GM21447 (cell line): Measurements from ENCODE around the gene IRAK4.
"Not testable (repeated sequence)": the region's sequence is repeated elsewhere in the genome, so short reads cannot be mapped to it uniquely, and the experiment has no call there.

Experiments used
- ATAC-seq: cut with Tn5 transposase; IDR thresholded peaks from one replicate; pipeline ENCODE4 v1.9.1; 2021; ENCODE audit not compliant: unreplicated experiment

IRAK4 gene

DNA sequence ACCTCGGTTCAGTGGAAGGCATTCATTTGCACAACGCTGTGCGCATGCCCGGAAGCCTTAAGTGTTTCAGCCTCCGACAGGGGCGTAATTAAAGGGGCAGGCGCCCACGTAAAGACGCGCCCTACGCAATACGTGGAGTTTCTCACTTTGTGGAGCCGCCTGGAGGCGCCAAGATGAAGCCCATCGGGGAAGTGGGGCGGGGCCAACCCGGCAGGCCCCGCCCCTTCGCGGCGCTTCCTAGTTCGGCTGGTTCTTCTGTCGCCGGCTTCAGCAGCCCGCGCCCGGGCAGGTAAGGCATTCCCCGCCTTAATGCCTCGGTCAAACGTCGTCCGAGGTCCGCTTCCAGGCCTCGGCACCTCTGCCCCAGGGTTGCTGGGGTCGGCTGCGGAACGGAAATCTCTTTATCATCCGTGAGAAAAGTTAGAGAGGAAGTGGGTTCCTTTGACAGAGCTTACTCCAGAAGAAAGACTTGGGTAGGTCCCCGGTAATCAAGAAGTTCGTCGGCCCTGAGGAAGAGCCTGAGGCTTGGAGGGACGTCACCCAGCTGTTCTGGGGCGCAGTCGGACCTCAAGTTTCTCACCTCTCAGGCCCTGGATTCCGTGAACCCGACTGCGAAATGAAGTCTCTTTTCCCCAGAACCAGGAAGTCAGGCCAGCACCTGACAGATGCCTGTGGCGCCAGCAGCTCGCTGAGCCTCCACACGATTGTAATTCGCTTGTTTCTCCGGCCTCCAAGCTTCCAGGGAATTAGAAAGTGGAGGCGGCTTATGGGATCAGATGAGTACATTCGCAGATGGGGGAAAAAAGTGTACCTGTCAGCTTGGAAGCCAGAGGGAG, at the start of gene IRAK4, which contains the start of gene PUS7L:
Gene IRAK4, plus strand, starts transcription at position 224 of the 836 bp plus-strand sequence. CDS start 9,161 bp downstream, outside the sequence.
Gene PUS7L, minus strand, starts transcription at position 63 of the 836 bp plus-strand sequence. CDS start 3,545 bp downstream, outside the sequence.
- peak; percentile 95 for ATAC-seq

DNA sequence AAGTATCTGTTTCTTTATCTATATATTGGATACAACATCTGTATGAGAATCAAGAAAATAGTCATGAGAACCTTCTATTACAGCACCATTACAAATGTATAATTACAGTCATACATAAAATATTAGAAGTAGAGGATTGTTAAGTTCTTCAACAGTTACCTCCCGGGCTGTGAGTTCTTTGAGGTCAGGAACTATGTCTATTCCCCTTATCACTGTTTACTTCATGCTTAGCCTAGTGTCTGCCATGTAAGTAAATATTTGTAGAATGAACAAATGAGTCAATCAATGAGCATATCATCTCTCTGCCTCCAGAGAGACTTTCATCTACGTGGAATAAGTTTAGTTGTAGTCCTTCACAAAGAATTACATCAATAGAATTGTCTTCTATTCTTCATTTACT, 47.4 kb upstream of the IRAK4 start:
- ATAC-seq = no peak

DNA sequence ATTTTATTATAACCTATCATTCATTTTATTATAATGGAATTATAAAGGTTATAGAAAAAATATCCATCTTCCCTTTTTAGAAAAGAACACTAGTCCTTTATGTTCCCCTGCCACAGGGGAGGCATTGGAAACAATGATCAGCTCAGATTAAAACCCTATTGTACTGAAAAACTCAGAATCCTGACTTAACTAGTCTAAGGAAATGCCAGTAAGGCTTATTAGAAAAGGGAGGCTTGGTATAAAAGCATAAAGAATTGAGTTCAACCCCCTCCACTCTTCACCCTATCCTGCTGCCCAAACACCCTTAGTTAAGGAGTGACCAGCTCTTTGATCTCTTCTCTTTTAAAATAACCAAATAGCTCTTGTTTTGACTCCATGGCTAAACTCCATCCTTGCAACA, 36.1 kb upstream of the IRAK4 start:
- no peak for ATAC-seq

DNA sequence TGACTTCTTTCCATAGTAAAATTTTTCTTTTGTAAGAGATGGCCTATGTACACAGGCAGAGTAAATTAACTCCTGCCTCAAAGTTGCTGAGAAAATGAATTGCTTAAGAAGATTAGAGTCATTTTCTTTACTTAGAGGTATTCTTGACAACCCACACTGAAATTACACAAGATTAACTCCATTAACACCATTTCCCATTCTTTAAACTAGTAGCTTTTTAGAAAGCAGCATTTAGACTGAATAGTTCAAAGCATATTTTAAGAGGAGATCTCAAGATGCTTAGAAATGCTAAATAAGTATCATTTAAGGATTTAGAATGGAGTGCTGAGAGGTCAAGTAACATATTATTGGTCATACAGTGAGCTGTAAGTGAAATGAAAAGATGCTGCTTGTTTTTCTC, 35.6 kb upstream of the IRAK4 start:
- ATAC-seq = no peak

DNA sequence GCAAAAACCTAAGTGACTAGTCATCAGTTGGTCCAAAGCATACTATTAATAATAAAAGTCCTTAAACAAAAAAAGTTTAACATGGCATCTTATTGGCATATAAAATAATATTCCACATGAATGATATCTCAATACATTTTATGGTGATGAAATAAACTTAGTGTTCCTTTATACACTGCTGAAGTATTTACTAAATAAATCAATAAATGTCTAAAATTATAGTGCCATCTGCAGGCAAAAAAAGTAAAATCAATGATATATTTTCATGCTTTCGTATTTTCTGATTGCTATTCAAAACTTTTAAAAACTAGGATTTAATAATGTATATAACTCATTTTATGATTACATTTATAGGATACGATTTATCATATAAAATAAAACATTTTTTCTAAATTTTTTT, 30.6 kb upstream of the IRAK4 start:
- no peak for ATAC-seq

DNA sequence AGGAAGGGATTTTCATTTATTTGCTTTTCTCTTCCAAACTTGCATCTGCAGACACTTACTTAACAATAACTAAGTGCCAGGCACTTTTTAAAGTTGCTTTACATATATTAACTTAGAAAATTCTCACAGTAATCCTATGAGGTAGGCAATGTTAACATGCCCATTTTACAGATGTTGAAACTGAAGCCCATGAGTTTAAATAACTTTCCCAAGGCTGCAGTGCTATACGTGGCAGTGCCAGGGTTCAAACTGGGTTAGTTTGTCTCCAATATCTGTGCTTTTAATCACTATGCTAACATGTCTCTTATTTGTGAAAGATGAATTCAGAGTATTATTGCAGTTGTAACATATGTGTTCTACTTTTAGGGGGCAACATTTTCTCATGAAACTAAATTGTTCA, 30.1 kb upstream of the IRAK4 start:
- no peak for ATAC-seq

DNA sequence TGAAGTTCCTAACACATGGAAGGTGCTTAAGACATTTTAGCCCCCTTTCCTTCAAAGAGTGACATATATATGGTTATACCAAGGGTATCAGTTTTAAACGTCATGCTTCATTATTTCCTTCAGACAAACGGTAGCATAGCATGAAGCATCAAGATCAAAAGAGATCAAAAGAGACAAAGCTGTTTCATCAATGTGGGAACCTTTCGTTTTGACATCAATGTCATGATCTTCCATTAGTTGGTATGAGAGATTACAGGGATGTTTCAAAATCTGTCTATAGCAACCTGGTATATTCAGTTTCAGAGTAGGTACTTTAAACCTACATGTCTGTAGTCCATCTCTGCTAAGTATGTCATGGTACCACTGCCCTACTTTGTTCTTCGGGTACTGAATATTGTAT, 28.5 kb upstream of the IRAK4 start:
- ATAC-seq = no peak

DNA sequence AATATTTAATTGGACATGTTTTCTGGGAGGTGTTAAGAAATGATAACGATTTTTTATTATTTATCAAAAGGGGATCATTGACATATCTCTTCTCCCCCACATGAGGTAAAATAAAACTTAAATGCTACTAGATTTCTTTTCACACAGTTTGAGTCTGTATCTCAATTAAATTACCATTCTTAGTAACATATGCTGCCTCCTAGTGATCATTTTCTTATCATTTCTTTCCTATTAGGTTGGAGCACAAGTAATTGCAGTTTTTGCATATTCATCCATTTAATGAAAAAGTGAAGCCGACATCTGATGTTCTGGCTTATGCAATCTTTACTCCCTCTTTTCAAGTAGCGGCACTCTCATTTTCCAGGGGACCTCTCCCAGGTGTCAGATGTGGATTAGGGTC, 25.1 kb upstream of the IRAK4 start:
- ATAC-seq = no peak

DNA sequence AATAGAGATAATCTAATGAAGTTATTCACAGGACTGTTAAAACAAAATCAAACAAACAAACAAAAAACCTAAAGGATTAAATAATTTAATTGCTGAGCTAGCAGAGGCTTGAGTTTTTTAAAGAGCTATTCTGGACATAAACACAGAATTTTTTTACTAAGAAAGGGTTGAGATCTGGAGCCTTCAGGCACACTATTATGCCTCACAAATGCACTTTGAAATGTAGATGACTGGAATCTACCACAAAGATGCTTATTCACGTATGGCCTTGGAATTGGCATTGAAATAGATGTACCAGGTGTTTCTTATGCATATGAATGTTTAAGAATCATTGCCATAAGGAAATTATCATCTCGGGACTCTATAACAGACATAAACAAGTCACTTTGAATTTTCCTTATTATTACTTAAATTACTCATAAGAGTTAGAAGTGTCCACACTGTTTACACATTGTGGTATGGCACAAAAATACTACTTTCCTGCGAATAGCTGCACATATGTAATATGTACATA, 21.8 kb upstream of the IRAK4 start:
- ATAC-seq = no peak

DNA sequence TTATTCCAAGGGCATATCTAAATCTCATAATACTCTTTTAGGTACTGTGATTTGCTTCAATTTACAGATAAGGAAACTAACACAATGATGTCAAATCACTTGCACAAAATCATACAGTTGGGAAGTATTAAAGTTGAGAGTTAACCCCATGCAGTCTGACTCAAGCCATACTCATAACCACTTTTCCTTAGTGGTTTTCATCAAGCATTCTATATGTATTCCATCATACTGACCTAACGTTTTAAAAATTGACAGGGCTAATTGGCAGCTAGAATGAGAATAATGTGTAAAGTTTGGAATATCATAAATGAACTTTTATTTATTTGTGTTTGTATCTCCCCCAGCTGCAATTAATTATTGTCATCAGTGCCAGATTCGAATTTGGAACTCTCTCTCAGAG, 21.1 kb upstream of the IRAK4 start:
- no peak for ATAC-seq

DNA sequence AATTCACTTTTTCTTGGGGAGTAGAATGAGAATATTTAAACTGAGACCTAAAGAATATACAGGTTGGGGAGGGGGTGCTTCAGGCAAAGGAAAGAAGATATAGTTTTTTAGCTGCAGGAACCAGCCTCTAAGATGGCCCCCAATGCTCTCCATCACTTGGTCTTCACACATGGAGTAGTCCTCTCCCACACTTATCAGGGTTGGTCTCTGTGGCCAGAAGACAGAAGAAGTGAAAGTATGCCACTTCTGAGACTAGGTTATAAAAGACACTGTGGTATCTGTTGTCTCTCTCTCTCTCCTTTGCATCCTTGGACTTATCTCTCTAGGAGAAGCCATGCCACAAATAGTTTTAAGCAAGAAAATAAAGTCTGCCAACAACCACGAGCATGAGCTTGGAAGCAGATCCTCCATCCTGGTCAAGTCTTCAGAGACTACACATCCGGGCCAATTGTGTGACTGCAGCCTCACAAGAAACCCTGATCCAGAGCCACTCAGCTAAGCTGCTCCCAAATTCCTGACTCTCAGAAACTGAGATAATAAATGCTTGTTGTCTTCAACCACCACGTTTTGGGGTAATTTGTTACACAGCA, 18.1 kb upstream of the IRAK4 start:
- no peak for ATAC-seq

DNA sequence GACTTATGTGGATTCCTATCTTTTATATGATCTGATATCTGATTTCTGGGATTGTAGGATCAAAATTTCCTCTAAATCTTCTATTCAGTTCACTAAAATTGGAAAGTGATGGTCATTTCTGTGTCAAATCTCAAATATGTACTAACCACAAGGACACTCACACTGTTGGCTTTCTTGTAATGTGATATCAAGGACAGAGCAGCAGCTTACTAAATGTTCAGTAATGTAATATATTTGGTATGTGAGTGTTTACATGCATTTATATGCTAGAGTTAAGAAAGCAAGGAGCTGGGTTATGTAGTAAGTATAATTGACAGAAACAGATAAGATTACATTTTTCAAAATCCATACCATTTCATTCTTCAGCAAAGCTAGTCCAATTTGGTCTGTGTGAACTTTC, 16.6 kb upstream of the IRAK4 start:
- no peak for ATAC-seq

DNA sequence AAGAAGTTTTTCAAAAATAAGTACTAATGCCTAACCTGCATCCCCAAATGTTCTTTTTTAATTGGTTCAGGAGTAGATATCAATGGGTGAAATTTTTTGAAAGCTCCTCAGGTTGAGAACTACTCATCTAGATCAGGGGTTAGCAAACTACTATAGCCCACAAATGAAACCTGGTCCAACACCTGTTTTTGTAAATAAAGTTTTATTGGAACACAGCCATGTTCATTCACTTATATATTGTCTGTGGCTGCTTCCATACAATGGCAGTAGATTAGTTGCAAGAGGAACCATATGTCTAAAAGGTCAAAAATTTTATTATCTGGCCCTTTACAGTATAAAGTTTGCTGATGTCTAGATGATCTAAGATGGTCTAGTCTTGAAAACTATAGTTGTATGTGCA, 13.9 kb upstream of the IRAK4 start:
- no peak for ATAC-seq

DNA sequence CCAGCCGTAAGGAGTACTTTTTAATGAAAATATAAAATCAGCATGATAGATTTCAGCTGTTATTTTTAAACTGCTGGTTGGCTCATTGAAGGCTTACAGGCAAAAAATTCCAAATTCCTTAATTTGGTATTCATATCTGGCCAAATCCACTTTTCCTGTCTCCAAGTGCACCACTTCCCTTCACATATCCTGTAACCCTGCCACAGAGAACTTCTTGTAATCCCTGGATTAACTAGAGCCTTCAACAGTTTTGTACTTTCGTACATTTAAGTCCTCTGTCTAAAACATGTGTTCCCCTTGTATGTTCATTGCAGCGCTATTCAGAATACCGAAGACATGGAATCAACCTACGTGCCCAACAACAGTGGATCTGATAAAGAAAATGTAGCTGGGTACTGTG, 9.7 kb upstream of the IRAK4 start:
- ATAC-seq = no peak

DNA sequence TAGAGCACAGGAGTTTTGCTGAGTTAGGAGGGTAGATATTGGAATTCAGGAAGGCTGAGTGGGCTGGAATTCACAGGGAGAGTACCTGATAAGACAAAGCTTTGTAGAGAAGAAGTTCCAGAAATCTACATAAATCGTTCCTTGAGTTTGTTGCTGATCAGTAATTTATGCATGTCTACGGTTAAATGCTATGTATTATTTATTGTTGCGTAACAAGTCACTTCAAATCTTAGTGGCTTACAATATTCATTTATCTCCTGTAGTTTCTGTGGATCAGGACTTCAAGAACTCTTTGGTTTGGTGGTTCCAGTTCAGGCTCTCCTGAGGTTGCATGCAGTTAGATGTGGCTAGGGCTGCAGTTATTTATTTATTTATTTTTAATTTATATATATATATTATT, 7.9 kb upstream of the IRAK4 start:
- no peak for ATAC-seq

DNA sequence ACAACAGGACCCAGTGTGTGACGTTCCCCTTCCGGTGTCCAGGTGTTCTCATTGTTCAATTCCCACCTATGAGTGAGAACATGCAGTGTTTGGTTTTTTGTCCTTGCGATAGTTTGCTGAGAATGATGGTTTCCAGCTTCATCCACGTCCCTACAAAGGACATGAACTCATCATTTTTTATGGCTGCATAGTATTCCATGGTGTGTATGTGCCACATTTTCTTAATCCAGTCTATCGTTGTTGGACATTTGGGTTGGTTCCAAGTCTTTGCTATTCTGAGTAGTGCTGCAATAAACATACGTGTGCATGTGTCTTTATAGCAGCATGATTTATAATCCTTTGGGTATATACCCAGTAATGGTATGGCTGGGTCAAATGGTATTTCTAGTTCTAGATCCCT, 7.4 kb upstream of the IRAK4 start:
- not testable (repeated sequence) for ATAC-seq

DNA sequence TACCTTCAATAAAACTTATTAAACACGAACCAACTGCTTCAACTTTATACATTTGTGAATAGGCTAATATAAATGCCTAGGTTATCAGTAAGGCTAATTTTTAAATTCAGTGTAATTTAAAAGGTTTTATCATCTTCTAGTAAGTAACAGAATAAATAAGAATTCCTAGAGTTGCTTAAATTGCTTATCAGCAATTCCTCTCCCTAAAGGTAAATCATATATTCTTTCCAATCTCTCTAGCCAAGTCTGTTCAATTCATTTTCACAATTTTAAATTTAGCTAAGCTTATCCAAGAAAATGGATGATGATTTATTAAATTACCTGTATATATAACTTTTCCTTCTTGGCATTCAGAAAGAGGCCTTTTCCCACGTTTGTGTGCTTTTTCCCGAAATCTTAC, 4.7 kb upstream of the IRAK4 start:
- no peak for ATAC-seq

DNA sequence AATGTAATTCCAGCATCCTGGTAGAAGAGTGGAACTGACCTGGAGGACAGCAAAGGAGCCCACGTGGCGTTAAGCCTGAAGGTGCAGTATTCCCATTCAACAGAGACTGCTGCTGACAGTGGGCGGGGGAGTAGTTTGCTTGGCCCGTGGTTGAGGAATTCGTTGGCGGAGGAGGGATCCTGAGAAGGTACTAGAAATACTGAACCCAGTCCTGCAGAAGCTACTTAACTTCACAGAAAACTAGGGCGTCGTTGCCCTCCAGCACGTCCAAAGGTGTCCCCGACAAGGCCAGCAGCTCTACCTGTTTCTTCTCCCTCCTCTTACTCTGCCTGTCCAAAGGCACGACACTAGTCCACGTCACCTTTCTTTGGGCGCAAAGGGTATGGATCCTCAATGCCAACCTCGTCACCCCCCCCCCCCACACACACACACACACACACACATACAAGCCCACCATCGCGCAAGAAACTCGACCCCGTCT, 464 bp upstream of the IRAK4 start:
- peak; percentile 12 for ATAC-seq

DNA sequence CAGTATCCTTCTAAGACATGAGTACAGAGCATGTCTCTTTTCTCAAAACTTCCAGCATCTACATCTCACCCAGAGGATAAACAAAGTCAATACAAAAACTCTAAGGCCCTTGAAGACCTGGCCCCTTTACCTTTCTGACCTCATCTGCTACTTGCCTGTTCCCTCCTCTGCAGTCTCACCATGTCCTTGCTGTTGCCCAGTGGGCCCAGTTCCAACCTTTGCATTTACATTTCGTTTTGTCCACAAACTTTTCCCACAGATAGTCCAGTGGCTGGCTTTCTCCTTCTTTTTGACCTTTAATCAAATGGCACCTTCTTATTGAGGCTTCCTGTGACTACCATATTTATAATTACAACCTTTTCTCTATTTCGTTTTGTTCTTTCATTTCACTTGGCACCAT, 1.6 kb downstream of the IRAK4 start:
- no peak for ATAC-seq

DNA sequence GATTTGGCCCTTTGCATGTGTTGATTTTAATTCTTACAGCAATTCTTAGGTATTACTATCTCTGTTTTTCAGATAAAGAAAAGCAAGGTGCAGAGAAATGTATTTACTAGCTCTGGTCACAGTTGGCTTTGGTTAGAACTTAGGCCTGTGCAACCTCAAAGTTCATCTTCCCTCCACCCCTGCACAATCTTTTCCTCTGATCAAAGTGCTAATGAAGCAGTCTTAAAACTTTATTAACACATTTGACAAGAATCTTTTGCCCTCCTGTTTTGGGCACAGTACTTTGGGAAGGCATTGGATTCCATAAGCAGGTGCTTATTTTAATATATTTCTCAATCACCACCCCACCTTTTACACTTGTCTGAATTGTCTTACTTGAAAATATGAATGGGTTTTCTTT, 2.7 kb downstream of the IRAK4 start:
- ATAC-seq = no peak

DNA sequence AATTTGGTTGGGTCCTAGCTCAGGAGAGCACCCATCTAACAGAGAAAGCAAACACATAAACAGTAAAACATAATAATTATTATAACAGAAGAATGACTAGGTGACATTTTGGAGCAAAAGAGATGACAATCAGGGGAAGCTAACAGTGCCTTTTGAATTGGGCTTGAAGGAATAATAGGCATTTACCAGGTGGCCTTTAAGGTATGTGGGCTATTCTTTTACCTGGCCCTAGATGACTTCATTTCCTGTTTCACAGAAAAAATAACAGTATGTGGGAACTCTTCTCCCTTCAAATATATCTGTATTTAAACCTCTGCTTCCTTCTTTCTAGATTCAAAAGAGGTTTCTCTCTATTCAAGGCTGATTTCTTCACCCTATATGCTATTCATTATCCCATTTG, 3.8 kb downstream of the IRAK4 start:
- no peak for ATAC-seq

DNA sequence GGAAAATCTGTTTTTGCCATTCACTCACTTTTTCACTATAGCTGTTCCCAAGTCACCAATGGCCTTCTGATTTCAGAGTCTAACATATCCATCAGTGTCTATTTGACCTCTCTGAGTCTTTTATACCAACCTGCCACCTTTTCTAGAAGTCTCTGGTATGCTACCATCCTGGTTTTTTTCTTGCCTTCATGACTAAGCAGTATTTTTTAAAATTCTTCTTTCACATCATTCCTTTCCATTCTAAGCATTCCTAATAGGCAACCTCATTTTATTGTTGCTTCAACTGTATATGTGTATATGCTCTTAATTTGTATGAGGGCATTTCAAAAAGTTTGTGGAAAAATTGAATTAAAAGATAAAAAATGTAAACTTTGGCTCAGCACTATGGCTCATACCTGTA, 5.0 kb downstream of the IRAK4 start:
- ATAC-seq = no peak
